ENCODE measurements around the gene PEAK1. TPM values are rescaled to one million over a fixed set of nuclear protein-coding genes. Genes with fewer than 3 reads are reported as not detected.
"Not testable (repeated sequence)": the region's sequence is repeated elsewhere in the genome, so short reads cannot be mapped to it uniquely, and the experiment has no call there.

The PEAK1 gene
- total RNA-seq, 2 experiments from 2014 or later, result 34.0 to 38.1 TPM

GRCh38 chr15:77167406-77167805, 252.5 kb downstream of the PEAK1 start:
- POLR2A ChIA-PET, result no interaction called here

GRCh38 chr15:77163781-77164384, 256.0 kb downstream of the PEAK1 start:
- Mint-ChIP-seq H3K36me3 (peaks cover 3% of the 10 kb centered on the region), H3K4me3 (no peak overlapping the region), H3K9me3 (no peaks in the 10 kb centered on the region), H3K27me3 (no peaks in the 10 kb centered on the region), H3K27ac (no peak overlapping the region), H3K4me1 (peaks cover 25% of the 10 kb centered on the region)
- ATAC-seq (ENCODE audit: low read depth), result no peak
- DNase-seq, result no peak
- POLR2A ChIA-PET, result interaction anchor here (0.7 kb wide), 1 partner anchor 1219 kb away, joined by 3 read pairs; no protein-coding TSS in a partner anchor

More at GRCh38 chr15:77167406-77167805, 252.5 kb downstream of the PEAK1 start:
- H3K27me3 Mint-ChIP-seq, result no peaks in the 10 kb centered on the region
- peaks cover 10% of the 10 kb centered on the region for H3K4me1 Mint-ChIP-seq
- ATAC-seq (ENCODE audit: low read depth) (no peak), DNase-seq (no peak)
- H3K27ac Mint-ChIP-seq, result no peak overlapping the region
- no peak overlapping the region for H3K4me3 Mint-ChIP-seq
- no peaks in the 10 kb centered on the region for H3K9me3 Mint-ChIP-seq
- peaks cover 7% of the 10 kb centered on the region for H3K36me3 Mint-ChIP-seq

- Mint-ChIP-seq H3K36me3 (peaks cover 3% of the 10 kb centered on the region), H3K27me3 (no peaks in the 10 kb centered on the region), H3K27ac (no peak overlapping the region), H3K4me1 (peaks cover 25% of the 10 kb centered on the region), H3K4me3 (no peak overlapping the region), H3K9me3 (no peaks in the 10 kb centered on the region)
- POLR2A ChIA-PET, result interaction anchor here (0.6 to 0.7 kb wide), 2 partner anchors 18 to 316 kb away, joined by 3 to 4 read pairs; no protein-coding TSS in a partner anchor
- no peak for DNase-seq
- ATAC-seq (ENCODE audit: low read depth), result no peak
Measured at GRCh38 chr15:77162872-77163633, 256.9 kb downstream of the PEAK1 start.

GRCh38 chr15:77160562-77161478, 259.1 kb downstream of the PEAK1 start:
- Mint-ChIP-seq H3K27ac (peak overlapping the region; percentile 74), H3K4me3 (peak overlapping the region; percentile 66)

GRCh38 chr15:77156000-77156399, 263.9 kb downstream of the PEAK1 start:
- POLR2A ChIA-PET; ATAC-seq (ENCODE audit: low read depth); H3K4me3 Mint-ChIP-seq; H3K27me3 Mint-ChIP-seq; H3K27ac Mint-ChIP-seq; DNase-seq; H3K9me3 Mint-ChIP-seq: not testable (repeated sequence)
- peaks cover 12% of the 10 kb centered on the region for H3K4me1 Mint-ChIP-seq
- H3K36me3 Mint-ChIP-seq, result peaks cover 22% of the 10 kb centered on the region

More at GRCh38 chr15:77160562-77161478, 259.1 kb downstream of the PEAK1 start:
- Mint-ChIP-seq H3K27me3 (no peaks in the 10 kb centered on the region), H3K9me3 (no peaks in the 10 kb centered on the region), H3K4me1 (peaks cover 25% of the 10 kb centered on the region), H3K36me3 (peaks cover 11% of the 10 kb centered on the region)
- ATAC-seq (ENCODE audit: low read depth), result peak; percentile 75
- POLR2A ChIA-PET, result interaction anchor here (0.5 to 1.7 kb wide), 3 partner anchors 18 to 1139 kb away, joined by 3 to 8 read pairs (median 3); no protein-coding TSS in a partner anchor
- DNase-seq, result no peak

GRCh38 chr15:77148191-77148590, 271.7 kb downstream of the PEAK1 start:
- Mint-ChIP-seq H3K27me3 (no peaks in the 10 kb centered on the region), H3K27ac (no peak overlapping the region), H3K4me1 (peaks cover 8% of the 10 kb centered on the region), H3K9me3 (peaks cover 3% of the 10 kb centered on the region), H3K36me3 (peaks cover 18% of the 10 kb centered on the region), H3K4me3 (no peak overlapping the region)
- POLR2A ChIA-PET, result no interaction called here
- DNase-seq (no peak), ATAC-seq (ENCODE audit: low read depth) (no peak)

- DNase-seq (no peak), ATAC-seq (ENCODE audit: low read depth) (no peak)
- H3K4me1 Mint-ChIP-seq, result peaks cover 10% of the 10 kb centered on the region
- H3K27ac Mint-ChIP-seq, result no peak overlapping the region
- H3K9me3 Mint-ChIP-seq, result peaks cover 3% of the 10 kb centered on the region
- POLR2A ChIA-PET, result no interaction called here
- H3K27me3 Mint-ChIP-seq, result no peaks in the 10 kb centered on the region
- peaks cover 33% of the 10 kb centered on the region for H3K36me3 Mint-ChIP-seq
- no peak overlapping the region for H3K4me3 Mint-ChIP-seq
Measured at GRCh38 chr15:77145370-77145769, 274.5 kb downstream of the PEAK1 start.

- DNase-seq (no peak), ATAC-seq (ENCODE audit: low read depth) (no peak)
- POLR2A ChIA-PET, result no interaction called here
- H3K9me3 Mint-ChIP-seq, result peaks cover 3% of the 10 kb centered on the region
- H3K36me3 Mint-ChIP-seq, result peaks cover 36% of the 10 kb centered on the region
- no peak overlapping the region for H3K4me3 Mint-ChIP-seq
- peaks cover 10% of the 10 kb centered on the region for H3K4me1 Mint-ChIP-seq
- H3K27ac Mint-ChIP-seq, result no peak overlapping the region
- no peaks in the 10 kb centered on the region for H3K27me3 Mint-ChIP-seq
Measured at GRCh38 chr15:77144492-77145070, 275.3 kb downstream of the PEAK1 start.

- H3K4me3 Mint-ChIP-seq, result no peak overlapping the region
- ATAC-seq (ENCODE audit: low read depth) (no peak), DNase-seq (no peak)
- H3K4me1 Mint-ChIP-seq, result peaks cover 10% of the 10 kb centered on the region
- H3K27me3 Mint-ChIP-seq, result no peaks in the 10 kb centered on the region
- no peak overlapping the region for H3K27ac Mint-ChIP-seq
- POLR2A ChIA-PET, result no interaction called here
- H3K9me3 Mint-ChIP-seq, result peaks cover 3% of the 10 kb centered on the region
- H3K36me3 Mint-ChIP-seq, result peaks cover 37% of the 10 kb centered on the region
Measured at GRCh38 chr15:77144026-77144425, 275.9 kb downstream of the PEAK1 start.

GRCh38 chr15:77143616-77144015, 276.3 kb downstream of the PEAK1 start:
- H3K36me3 Mint-ChIP-seq, result peaks cover 39% of the 10 kb centered on the region
- DNase-seq (no peak), ATAC-seq (ENCODE audit: low read depth) (no peak)
- peaks cover 3% of the 10 kb centered on the region for H3K9me3 Mint-ChIP-seq
- H3K4me3 Mint-ChIP-seq, result no peak overlapping the region
- H3K27ac Mint-ChIP-seq, result no peak overlapping the region
- H3K27me3 Mint-ChIP-seq, result no peaks in the 10 kb centered on the region
- POLR2A ChIA-PET, result no interaction called here
- peaks cover 10% of the 10 kb centered on the region for H3K4me1 Mint-ChIP-seq

- no peak overlapping the region for H3K27ac Mint-ChIP-seq
- ATAC-seq (ENCODE audit: low read depth) (no peak), DNase-seq (no peak)
- H3K36me3 Mint-ChIP-seq, result peaks cover 39% of the 10 kb centered on the region
- peaks cover 10% of the 10 kb centered on the region for H3K4me1 Mint-ChIP-seq
- peaks cover 3% of the 10 kb centered on the region for H3K9me3 Mint-ChIP-seq
- no peak overlapping the region for H3K4me3 Mint-ChIP-seq
- POLR2A ChIA-PET, result no interaction called here
- no peaks in the 10 kb centered on the region for H3K27me3 Mint-ChIP-seq
Measured at GRCh38 chr15:77143191-77143590, 276.7 kb downstream of the PEAK1 start.

GRCh38 chr15:77140220-77140619, 279.7 kb downstream of the PEAK1 start:
- no peak overlapping the region for H3K4me3 Mint-ChIP-seq

GRCh38 chr15:77139312-77139711, 280.6 kb downstream of the PEAK1 start:
- Mint-ChIP-seq H3K4me3 (no peak overlapping the region), H3K4me1 (peaks cover 10% of the 10 kb centered on the region), H3K36me3 (peaks cover 50% of the 10 kb centered on the region), H3K27me3 (no peaks in the 10 kb centered on the region), H3K27ac (no peak overlapping the region), H3K9me3 (peaks cover 15% of the 10 kb centered on the region)
- no peak for ATAC-seq (ENCODE audit: low read depth)
- POLR2A ChIA-PET, result no interaction called here
- DNase-seq, result no peak

More at GRCh38 chr15:77140220-77140619, 279.7 kb downstream of the PEAK1 start:
- no peak for ATAC-seq (ENCODE audit: low read depth)
- DNase-seq, result no peak
- peaks cover 10% of the 10 kb centered on the region for H3K4me1 Mint-ChIP-seq
- H3K27ac Mint-ChIP-seq, result no peak overlapping the region
- POLR2A ChIA-PET, result no interaction called here
- no peaks in the 10 kb centered on the region for H3K27me3 Mint-ChIP-seq
- peaks cover 50% of the 10 kb centered on the region for H3K36me3 Mint-ChIP-seq
- H3K9me3 Mint-ChIP-seq, result peaks cover 15% of the 10 kb centered on the region

Data from activated naive CD8-positive, alpha-beta T cell treated with anti-CD3 and anti-CD28 coated beads, Interleukin-2, amount 10 ng/mL, durations not matched to agents 7 days and 5 days (primary cell).